CD4-positive, alpha-beta T cell treated with Interleukin-4 for 4 hours (primary cell): ENCODE results near the gene RFPL4A.
"Not testable (repeated sequence)": the region's sequence is repeated elsewhere in the genome, so short reads cannot be mapped to it uniquely, and the experiment has no call there.

Source experiments
- DNase-seq: peaks from one replicate; pipeline ENCODE4 v3.0.0-alpha.2; 2020

RFPL4A gene

GRCh38 chr19:55758797-55759196 is at the start of gene RFPL4A:
TSS of gene RFPL4A (plus strand) at chr19:55759097. CDS start at chr19:55761801, 2,704 bp downstream.
- not testable (repeated sequence) for DNase-seq

DNA sequence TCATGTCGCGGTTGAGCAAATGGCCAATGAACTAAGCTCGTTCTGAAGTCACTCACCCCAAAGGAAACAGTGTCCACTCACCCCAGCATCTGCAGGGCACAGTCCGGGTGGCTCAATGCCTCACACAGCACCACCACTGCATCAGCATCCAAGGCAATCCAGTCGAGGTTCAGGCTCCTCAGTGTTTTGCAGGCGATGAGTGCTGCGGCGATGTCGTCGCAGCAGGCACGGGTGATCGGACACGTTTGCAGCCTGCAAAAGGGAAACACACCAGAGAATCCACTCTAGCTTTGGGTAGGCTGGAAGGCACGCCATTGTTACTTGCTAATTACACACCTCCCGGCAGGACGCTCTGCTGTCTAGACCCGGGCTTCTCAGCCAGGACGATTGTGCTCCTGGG is 47.2 kb upstream of the RFPL4A start:
- DNase-seq: no peak

- no peak for DNase-seq
These were observed 45.9 kb upstream of the RFPL4A start for GRCh38 chr19:55712804-55713631.

GRCh38 chr19:55716531-55716930 is 42.4 kb upstream of the RFPL4A start:
- no peak for DNase-seq

DNA sequence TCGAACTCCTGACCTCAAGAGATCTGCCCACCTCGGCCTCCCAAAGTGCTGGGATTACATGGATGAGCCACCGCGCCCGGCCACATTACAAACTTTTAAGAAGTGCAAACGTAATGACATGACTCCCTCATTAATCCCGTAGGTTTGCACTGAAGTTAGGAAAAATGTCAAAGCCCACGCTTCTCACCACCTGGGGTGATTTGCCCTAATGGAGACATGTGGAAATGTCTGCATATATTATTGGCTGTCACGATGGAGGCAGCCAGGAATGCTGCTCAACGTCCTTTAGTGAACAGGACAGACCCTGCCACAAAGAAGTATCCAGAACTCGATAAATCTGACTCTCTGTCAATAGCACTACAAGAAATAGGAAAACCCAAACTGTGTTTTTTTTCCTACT is 41.6 kb upstream of the RFPL4A start:
- DNase-seq: no peak

GRCh38 chr19:55717879-55718711 is 40.8 kb upstream of the RFPL4A start:
- DNase-seq: not testable (repeated sequence)

GRCh38 chr19:55720214-55720746 is 38.6 kb upstream of the RFPL4A start:
- no peak for DNase-seq

DNA sequence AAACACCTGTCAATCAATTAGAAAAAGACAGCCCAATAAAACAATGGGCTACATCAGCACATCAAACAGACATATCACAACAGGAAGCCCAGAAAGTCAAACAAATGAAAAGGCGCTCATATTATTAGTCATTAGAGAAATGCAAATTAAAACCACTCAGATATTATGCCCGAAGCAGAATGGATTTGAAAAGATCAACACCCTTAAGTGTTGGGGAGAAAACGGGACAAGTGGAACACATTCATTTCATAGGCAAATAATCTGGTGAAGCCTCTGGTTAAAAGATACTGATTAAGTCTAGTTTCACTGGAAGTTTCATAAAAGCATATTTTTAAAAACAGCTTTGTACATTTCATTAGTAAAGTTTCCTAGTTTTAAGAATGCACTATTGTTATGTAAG is 38.1 kb upstream of the RFPL4A start:
- DNase-seq: no peak

DNA sequence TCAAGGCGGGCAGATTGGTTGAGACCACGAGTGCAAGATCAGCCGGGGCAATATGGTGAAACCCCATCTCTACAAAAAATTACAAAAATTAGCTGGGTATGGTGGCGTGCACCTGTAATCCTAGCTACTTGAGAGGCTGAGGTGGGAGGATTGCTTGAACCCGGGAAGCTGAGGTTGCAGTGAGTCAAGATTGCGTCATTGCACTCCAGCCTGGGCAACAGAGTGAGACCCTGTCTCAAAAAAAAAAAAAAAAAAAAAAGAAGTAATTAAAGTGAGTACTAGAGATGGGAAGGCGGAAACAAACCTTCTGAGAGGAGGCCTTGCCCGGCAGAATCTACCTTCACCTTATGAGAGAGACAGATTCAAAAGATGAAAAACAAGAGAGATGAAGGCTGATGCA is 35.4 kb upstream of the RFPL4A start:
- no peak for DNase-seq

- DNase-seq: not testable (repeated sequence)
These were observed 28.5 kb upstream of the RFPL4A start for GRCh38 chr19:55730378-55730777.

GRCh38 chr19:55738302-55738701 is 20.6 kb upstream of the RFPL4A start, which contains the start of gene NLRP9:
TSS of gene NLRP9 (minus strand) at chr19:55738402. CDS start at chr19:55738374, 28 bp downstream.
- DNase-seq: no peak

- DNase-seq: no peak
These were observed 8.2 kb upstream of the RFPL4A start for GRCh38 chr19:55750715-55751114.

DNA sequence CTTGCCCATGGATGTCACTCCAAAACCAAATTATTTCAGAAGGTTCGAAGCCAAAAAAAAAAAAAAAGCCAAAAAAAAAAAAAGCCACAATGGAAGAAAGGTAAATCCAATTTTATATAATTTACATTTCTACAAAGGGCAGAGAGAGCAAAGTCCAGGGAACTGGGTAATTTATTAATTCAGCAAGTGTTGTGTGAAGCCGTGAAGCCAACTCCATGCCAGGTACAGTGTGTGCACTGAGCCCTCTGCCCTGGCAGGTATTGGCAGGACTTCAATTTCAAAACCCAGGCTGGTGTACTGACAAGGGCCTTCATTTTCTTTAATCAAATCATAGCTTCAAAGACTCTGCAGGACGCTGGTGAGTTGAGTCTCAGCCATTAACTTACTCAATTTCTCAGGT is 5.5 kb upstream of the RFPL4A start:
- DNase-seq: no peak

DNA sequence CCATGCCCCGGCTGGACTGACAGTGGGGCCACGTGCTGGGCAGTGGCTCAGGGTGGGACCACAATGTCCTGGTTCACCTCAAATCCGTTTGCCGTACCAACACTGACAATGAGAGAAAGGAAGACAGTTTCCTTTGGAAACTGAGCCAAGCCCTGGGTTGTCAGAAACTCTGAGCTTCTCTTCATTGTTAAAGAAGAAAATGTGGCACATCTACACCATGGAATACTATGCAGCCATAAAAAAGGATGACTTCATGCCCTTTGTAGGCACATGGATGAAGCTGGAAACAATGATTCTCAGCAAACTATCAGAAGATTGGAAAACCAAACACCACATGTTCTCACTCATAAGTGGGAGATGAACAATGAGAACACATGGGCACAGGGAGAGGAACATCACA is 2.1 kb upstream of the RFPL4A start:
- DNase-seq: not testable (repeated sequence)

DNA sequence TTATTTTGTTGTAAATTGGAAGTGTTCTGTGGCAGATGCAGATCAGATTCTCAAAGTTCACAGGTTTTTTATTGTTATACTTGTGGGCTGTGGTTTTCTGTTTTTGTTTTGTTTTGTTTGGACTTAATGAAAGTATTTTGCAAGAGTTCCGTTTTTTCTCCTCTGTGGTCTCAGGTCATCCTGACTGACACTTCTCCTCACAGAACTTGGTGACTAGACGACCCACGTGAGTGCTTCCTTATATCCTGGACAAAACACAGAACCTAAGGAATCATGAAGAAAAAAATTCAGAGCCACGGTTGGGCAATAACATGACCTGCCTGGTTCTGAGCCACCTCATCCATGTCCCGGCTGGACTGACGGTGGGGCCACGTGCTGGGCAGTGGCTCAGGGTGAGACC is 7.6 kb downstream of the RFPL4A start:
- DNase-seq: no peak

DNA sequence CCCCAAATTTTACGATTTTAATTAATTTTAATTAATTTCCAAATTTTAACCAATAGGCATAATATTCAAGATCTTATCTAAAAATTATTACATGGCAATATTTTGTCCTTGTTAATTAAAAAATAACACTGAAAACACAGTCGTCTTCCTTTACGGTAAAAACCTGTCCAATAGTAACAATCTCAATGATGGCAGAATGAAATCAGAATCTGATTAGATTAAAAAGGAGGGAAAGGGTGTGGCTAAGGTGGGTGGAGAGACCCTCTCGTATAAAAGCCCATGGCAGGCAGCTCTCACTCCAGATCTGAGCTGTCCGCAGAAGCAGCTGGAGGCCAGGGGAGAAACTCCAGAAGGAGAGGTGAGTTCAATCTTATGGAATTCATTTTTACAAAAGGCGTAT is 9.9 kb downstream of the RFPL4A start, which contains the start of gene RFPL4AL1:
TSS of gene RFPL4AL1 (plus strand) at position 301 of the 400 bp plus-strand sequence. CDS start 2,687 bp downstream, outside the sequence.
- not testable (repeated sequence) for DNase-seq

GRCh38 chr19:55769632-55770031 is 10.7 kb downstream of the RFPL4A start:
- not testable (repeated sequence) for DNase-seq

GRCh38 chr19:55777528-55777927 is 18.6 kb downstream of the RFPL4A start:
- DNase-seq: no peak

DNA sequence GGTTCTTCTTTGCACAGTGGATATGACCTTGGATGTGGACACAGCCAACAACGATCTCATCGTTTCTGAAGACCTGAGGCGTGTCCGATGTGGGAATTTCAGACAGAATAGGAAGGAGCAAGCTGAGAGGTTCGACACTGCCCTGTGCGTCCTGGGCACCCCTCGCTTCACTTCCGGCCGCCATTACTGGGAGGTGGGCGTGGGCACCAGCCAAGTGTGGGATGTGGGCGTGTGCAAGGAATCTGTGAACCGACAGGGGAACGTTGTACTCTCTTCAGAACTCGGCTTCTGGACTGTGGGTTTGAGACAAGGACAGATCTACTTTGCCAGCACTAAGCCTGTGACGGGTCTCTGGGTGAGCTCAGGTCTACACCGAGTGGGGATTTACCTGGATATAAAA is 19.4 kb downstream of the RFPL4A start:
- no peak for DNase-seq

DNA sequence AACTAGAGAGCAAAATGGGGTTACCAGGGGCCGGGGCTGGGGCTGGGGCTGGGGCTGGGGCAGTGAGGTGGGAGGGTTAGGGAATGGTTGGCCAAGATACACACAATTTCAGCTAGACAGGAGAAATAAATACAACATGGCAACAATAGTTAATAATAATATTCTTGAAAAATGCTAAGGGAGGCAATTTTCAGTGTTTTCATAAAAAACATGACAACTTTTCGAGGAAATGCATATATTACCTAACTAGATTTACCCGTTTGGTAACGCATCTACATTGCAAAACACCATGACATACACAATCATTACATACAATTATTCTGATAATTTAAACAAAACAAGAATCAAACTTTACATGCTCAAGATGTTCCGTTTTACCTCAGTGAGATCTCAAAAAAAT is 22.2 kb downstream of the RFPL4A start:
- no peak for DNase-seq

DNA sequence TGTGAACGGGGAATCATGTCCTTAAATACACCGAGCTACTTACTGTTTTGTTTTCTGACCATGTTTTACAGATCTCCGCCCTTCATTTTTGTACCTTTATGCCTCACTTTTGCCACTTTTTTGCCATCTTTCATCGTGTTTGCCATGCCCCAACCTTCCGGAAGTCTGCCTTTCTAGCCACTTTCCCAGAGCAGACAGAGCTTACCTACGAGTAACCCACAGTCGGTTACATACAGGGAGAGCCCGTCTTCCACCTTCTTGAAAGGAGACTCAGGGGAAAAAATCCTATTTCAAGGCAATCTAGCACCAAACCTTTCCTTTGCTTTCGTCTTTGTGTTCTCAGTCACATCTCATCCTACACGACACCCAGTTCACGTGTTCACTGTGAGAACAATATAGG is 36.1 kb downstream of the RFPL4A start:
- DNase-seq: no peak

- no peak for DNase-seq
These were observed 42.5 kb downstream of the RFPL4A start for GRCh38 chr19:55801416-55801815.

- DNase-seq: no peak
These were observed 43.4 kb downstream of the RFPL4A start for GRCh38 chr19:55802281-55802680.
